ENCODE results near the gene FAM72D. TPM values are rescaled to one million over a fixed set of nuclear protein-coding genes. Genes with fewer than 3 reads are reported as not detected.
A peak's percentile ranks its signal among the peaks of the same experiment; 100 is the strongest.
"Not testable (repeated sequence)": the region's sequence is repeated elsewhere in the genome, so short reads cannot be mapped to it uniquely, and the experiment has no call there.

The FAM72D gene
- total RNA-seq, 1 donor from 2014 or later, result 1.9 TPM

DNA sequence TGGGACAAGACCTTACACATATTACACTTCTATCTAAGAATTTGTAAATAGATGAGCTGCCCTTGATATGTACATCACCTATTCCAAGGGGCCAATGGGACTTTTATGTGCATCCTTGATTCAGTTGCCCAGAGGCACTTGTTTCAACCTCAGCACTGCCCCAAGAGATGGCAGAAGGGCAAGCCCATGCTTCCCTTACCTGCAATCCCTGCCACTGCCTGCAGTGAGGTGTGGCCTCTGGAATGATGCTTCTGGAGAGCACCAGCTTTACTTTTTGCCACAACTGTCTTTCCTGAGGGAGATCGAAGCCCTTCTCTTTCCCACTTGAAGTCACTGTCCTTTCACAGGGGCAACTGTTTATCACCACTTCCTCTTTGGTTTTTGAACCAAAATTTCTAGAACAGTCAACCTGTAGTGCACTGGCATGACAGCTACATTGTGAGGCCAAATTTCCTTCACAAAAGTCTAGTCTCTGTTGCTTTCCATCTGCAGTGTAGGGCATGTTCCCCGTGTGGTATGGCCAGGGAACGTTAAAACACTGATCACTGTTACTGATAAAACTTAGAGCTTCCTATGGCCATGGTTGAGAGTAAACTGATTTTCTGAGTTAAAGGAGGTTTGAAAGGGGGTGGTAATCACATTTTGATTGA is 48.6 kb downstream of the FAM72D start:
- H3K4me1 Mint-ChIP-seq (ENCODE audit: low read depth); H3K9me3 Mint-ChIP-seq (ENCODE audit: low read depth); DNase-seq (ENCODE audit: low spot score, unreplicated experiment); H3K27ac Mint-ChIP-seq; H3K27me3 Mint-ChIP-seq; H3K4me3 Mint-ChIP-seq (ENCODE audit: low read depth); H3K36me3 Mint-ChIP-seq (ENCODE audit: insufficient read depth): not testable (repeated sequence)

DNA sequence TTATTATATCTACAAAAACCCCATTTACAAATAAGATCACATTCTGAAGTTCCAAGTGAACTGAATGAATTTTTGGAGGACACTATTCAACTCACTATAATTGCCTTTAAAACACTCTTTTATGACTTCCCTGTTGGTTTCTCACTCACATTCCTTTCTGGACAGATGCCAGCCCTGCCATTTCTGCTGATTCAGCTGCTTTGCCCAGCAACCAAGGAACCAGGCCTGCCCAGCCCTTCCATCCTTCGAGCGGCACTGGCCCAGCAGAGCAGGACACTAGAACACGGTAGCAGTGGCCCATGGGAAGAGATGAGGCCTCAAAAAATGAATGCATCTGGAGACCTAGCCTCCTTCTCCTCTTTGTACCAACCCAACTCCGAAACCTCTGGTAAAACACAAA is 50.5 kb downstream of the FAM72D start:
- H3K9me3 Mint-ChIP-seq (ENCODE audit: low read depth); H3K27ac Mint-ChIP-seq; H3K36me3 Mint-ChIP-seq (ENCODE audit: insufficient read depth); H3K27me3 Mint-ChIP-seq; DNase-seq (ENCODE audit: low spot score, unreplicated experiment); H3K4me3 Mint-ChIP-seq (ENCODE audit: low read depth); H3K4me1 Mint-ChIP-seq (ENCODE audit: low read depth): not testable (repeated sequence)

DNA sequence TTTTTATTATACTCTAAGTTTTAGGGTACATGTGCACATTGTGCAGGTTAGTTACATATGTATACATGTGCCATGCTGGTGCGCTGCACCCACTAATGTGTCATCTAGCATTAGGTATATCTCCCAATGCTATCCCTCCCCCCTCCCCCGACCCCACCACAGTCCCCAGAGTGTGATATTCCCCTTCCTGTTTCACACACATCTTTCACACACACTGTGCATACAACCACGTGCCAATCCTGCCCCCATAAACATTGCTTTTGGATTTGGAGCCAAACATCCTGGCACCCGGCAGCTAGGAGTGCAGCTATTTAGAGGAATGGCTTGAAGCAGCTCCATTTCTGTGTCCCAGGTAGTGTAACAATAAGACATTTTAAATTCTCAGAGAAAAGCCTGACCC is 51.4 kb downstream of the FAM72D start:
- not testable (repeated sequence) for H3K36me3 Mint-ChIP-seq (ENCODE audit: insufficient read depth); H3K27me3 Mint-ChIP-seq; H3K4me1 Mint-ChIP-seq (ENCODE audit: low read depth); H3K27ac Mint-ChIP-seq; DNase-seq (ENCODE audit: low spot score, unreplicated experiment); H3K4me3 Mint-ChIP-seq (ENCODE audit: low read depth); H3K9me3 Mint-ChIP-seq (ENCODE audit: low read depth)

GRCh38 chr1:145155421-145155820 is 59.6 kb downstream of the FAM72D start:
- H3K9me3 Mint-ChIP-seq (ENCODE audit: low read depth); H3K4me3 Mint-ChIP-seq (ENCODE audit: low read depth); H3K27ac Mint-ChIP-seq; H3K4me1 Mint-ChIP-seq (ENCODE audit: low read depth); H3K36me3 Mint-ChIP-seq (ENCODE audit: insufficient read depth); H3K27me3 Mint-ChIP-seq; DNase-seq (ENCODE audit: low spot score, unreplicated experiment): not testable (repeated sequence)

DNA sequence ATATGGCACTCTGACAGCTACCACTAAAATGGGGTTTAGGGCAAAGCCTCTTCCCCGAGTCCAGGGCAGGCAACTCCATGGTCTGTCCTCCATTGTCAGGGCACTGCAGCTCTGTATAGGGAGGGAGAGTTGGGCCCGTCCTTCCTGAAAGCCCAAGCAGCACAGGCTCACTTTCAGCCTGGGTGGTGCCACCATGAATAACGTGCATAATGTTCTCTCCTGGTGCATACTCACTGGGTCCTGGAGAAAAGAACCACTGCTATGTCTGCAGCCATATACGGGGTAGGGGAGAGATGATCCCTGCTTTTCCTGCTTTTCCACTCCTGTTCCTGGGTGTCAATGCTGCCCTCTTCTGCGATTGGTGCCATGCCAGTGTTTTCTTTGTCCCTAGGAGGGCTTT is 60.1 kb downstream of the FAM72D start:
- not testable (repeated sequence) for H3K9me3 Mint-ChIP-seq (ENCODE audit: low read depth); H3K36me3 Mint-ChIP-seq (ENCODE audit: insufficient read depth); DNase-seq (ENCODE audit: low spot score, unreplicated experiment); H3K4me1 Mint-ChIP-seq (ENCODE audit: low read depth); H3K27me3 Mint-ChIP-seq; H3K27ac Mint-ChIP-seq
- H3K4me3 Mint-ChIP-seq (ENCODE audit: low read depth), result peak overlapping the region; percentile 42

GRCh38 chr1:145156891-145157610 is 61.3 kb downstream of the FAM72D start:
- Mint-ChIP-seq H3K4me3 (ENCODE audit: low read depth) (peak overlapping the region; percentile 69), H3K27ac (peak overlapping the region; percentile 98)
- H3K27me3 Mint-ChIP-seq; H3K9me3 Mint-ChIP-seq (ENCODE audit: low read depth); H3K4me1 Mint-ChIP-seq (ENCODE audit: low read depth); H3K36me3 Mint-ChIP-seq (ENCODE audit: insufficient read depth); DNase-seq (ENCODE audit: low spot score, unreplicated experiment): not testable (repeated sequence)

DNA sequence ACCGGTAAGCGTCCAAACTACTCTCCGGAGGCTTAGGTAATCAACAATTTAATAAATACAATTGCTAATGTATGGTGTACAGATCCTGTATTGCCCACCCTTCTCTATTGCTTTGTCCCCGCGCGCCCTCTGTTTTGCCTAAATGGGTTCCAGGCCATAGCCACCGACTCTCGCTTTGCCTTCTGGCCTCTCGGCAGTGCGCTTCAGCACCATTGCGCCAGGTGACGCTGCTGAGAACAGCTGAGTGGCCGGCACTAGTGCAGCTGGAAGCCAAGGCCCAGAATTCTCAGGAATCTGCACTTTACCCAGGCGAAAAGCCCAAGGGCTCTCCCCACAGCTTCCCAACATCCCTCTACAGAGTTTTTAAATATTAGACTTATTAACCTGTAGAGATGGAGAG is 61.9 kb downstream of the FAM72D start:
- not testable (repeated sequence) for H3K4me3 Mint-ChIP-seq (ENCODE audit: low read depth); H3K36me3 Mint-ChIP-seq (ENCODE audit: insufficient read depth); DNase-seq (ENCODE audit: low spot score, unreplicated experiment); H3K4me1 Mint-ChIP-seq (ENCODE audit: low read depth); H3K9me3 Mint-ChIP-seq (ENCODE audit: low read depth); H3K27ac Mint-ChIP-seq; H3K27me3 Mint-ChIP-seq

DNA sequence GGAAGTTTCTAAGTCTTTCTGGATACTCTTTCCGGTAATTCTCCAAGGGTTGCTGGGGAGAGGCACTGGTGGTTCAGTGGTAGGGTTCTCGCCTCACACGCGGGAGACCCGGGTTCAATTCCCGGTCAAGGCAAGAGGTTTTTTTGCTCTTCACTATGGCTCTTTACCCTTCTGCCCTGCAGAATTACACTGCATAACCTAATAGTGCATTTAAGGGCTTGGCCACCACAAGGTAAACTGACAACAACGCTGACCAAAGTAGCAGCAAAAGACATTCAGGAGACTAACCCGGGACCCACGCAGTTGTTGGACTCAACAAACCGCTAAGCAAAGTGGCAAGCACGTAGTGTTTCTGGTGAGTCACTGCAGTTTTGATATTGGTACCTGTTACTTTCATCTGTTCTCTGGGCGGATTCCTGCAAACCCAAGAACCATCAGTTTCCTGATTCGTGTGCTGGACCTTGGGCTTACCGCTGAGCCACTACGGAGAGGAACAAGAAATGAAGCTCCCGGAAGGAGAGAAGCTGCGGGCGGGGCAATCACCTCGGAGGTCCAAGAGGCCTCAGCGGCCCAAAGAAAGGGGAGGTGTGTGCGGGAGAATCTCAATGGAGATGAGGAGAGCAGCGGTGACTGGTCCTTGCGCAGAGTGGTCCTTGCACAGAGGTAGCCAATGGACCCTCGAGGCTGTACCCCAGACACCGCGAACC is 65.4 kb downstream of the FAM72D start:
- not testable (repeated sequence) for H3K27me3 Mint-ChIP-seq; DNase-seq (ENCODE audit: low spot score, unreplicated experiment); H3K27ac Mint-ChIP-seq; H3K36me3 Mint-ChIP-seq (ENCODE audit: insufficient read depth); H3K4me1 Mint-ChIP-seq (ENCODE audit: low read depth); H3K4me3 Mint-ChIP-seq (ENCODE audit: low read depth); H3K9me3 Mint-ChIP-seq (ENCODE audit: low read depth)

Other genes starting within 250 kb of the FAM72D start
- 16.2 and 18.6 TPM in 2 replicates for gene SRGAP2B, start 646 bp upstream of the FAM72D start, total RNA-seq
- not detected in 2 replicates for gene PPIAL4D, start 146.2 kb downstream of the FAM72D start, total RNA-seq